HepG2 (cell line): ENCODE results near the gene NRSN2. TPM values are rescaled to one million over a fixed set of nuclear protein-coding genes. Genes with fewer than 3 reads are reported as not detected.

Experiments used
- ARHGAP35 ChIP-seq: sonication (generic); formaldehyde crosslinking; IDR thresholded peaks from 2 replicates; pipeline ENCODE4 v1.9.0; 2022; ENCODE audit warnings: mild to moderate bottlenecking, inconsistent platforms, moderate library complexity, missing genetic modification reagents, borderline replicate concordance
- CCAR2 ChIP-seq: fragments of 200-400 bp; formaldehyde crosslinking; optimal IDR thresholded peaks from 2 replicates; pipeline ENCODE3; 2018; ENCODE audit warnings: low read depth, mild to moderate bottlenecking, low read length, moderate library complexity
- GTF2F1 ChIP-seq: fragments of 150-350 bp; IDR thresholded peaks from 2 replicates; pipeline ENCODE4 v1.6.1; 2014; ENCODE audit warnings: low read length
- IKZF4 ChIP-seq: sonication (generic); formaldehyde crosslinking; IDR thresholded peaks from 2 replicates; pipeline ENCODE4 v1.5.1; 2020; ENCODE audit warnings: borderline replicate concordance, mild to moderate bottlenecking, low read depth, missing genetic modification reagents; ENCODE audit errors: not compliant biosample characterization
- POLR2A ChIP-seq, 2 experiments: IDR thresholded peaks; 2 replicates each; pipeline ENCODE4 v1.6.1; 2011; ENCODE audit warnings: low read depth in 2 of 2, low read length in 2 of 2, mild to moderate bottlenecking in 1 of 2, moderate library complexity in 1 of 2; ENCODE audit not compliant: insufficient read depth in 1 of 2
- RFX1 ChIP-seq: fragments of 450-650 bp; IDR thresholded peaks from 2 replicates; pipeline ENCODE4 v1.6.1; 2017
- SAP130 ChIP-seq: IDR thresholded peaks from 2 replicates; pipeline ENCODE4 v1.6.1; 2016; ENCODE audit warnings: low read depth
- TBX2 ChIP-seq: sonication (generic); formaldehyde crosslinking; IDR thresholded peaks from 2 replicates; pipeline ENCODE4 v1.5.0; 2020; ENCODE audit warnings: missing genetic modification reagents, mild to moderate bottlenecking, borderline replicate concordance
- ZFAT ChIP-seq: sonication (generic); formaldehyde crosslinking; conservative IDR thresholded peaks from 2 replicates; pipeline ENCODE4 v1.8.1; 2023; ENCODE audit warnings: missing genetic modification reagents, inconsistent platforms
- ZKSCAN1 ChIP-seq: fragments of 150-350 bp; IDR thresholded peaks from 2 replicates; pipeline ENCODE4 v1.6.1; 2014; ENCODE audit warnings: low read length
- ZNF280B ChIP-seq: sonication (generic); formaldehyde crosslinking; IDR thresholded peaks from 2 replicates; pipeline ENCODE4 v1.5.0; 2020; ENCODE audit warnings: missing genetic modification reagents, mild to moderate bottlenecking, borderline replicate concordance
- ZNF367 ChIP-seq: sonication (generic); formaldehyde crosslinking; IDR thresholded peaks from 2 replicates; pipeline ENCODE4 v1.4.0; 2020; ENCODE audit warnings: missing genetic modification reagents, borderline replicate concordance
- ZNF713 ChIP-seq: sonication (generic); formaldehyde crosslinking; IDR thresholded peaks from 2 replicates; pipeline ENCODE4 v1.4.0; 2020; ENCODE audit warnings: mild to moderate bottlenecking, missing genetic modification reagents
- ZNF772 ChIP-seq: sonication (generic); formaldehyde crosslinking; IDR thresholded peaks from 2 replicates; pipeline ENCODE4 v1.5.0; 2020; ENCODE audit warnings: mild to moderate bottlenecking, missing genetic modification reagents
- polyA plus RNA-seq, 8 experiments: library from polyadenylated mRNA; depleted of rRNA in 3 of 8; stranded (reverse) in 7 of 8; unstranded in 1 of 8; fragments of >200 nt; fragmentation: Illumina TruSeq in 4 of 8; extraction: Trizol in 4 of 8; gene quantifications; 2 replicates each; pipeline versions ENCODE4 v1.2.1 to v1.2.3, GENCODE V29; 2011 to 2016; ENCODE audit warnings: low read depth in 4 of 8, missing spikeins in 1 of 8, mixed read lengths in 1 of 8; ENCODE audit not compliant: insufficient read depth in 1 of 8
- total RNA-seq, 5 experiments: library from RNA; depleted of rRNA; stranded (reverse); fragments of >200 nt; fragmentation: Illumina TruSeq; extraction: Trizol; gene quantifications; 2 replicates each; pipeline ENCODE4 v1.2.3, GENCODE V29; 2016; ENCODE audit warnings: low read depth in 1 of 5
- TF ChIP-seq, protein P1 (sequence below): sonication (generic); formaldehyde crosslinking; IDR thresholded peaks from 2 replicates; pipeline ENCODE4 v1.8.1; 2022; ENCODE audit warnings: low read depth, mild to moderate bottlenecking, missing genetic modification reagents
- TF ChIP-seq, protein P2 (sequence below): sonication (generic); formaldehyde crosslinking; IDR thresholded peaks from 2 replicates; pipeline ENCODE4 v1.5.0; 2020; ENCODE audit warnings: missing genetic modification reagents
- TF ChIP-seq, protein P3 (sequence below): sonication (generic); formaldehyde crosslinking; IDR thresholded peaks from 2 replicates; pipeline ENCODE4 v1.4.0; 2020; ENCODE audit warnings: missing genetic modification reagents; ENCODE audit errors: not compliant biosample characterization
- TF ChIP-seq, protein P4 (sequence below): sonication (generic); formaldehyde crosslinking; IDR thresholded peaks from 2 replicates; pipeline ENCODE4 v1.4.0; 2020; ENCODE audit warnings: missing genetic modification reagents

NRSN2 gene
- total and polyA plus RNA-seq, 2 of the 13 experiments (the other 11 are each of a cell fraction or from before 2014, with no cell fraction given) = 32.3 to 49.4 TPM

- TF ChIP-seq, protein P1, sequence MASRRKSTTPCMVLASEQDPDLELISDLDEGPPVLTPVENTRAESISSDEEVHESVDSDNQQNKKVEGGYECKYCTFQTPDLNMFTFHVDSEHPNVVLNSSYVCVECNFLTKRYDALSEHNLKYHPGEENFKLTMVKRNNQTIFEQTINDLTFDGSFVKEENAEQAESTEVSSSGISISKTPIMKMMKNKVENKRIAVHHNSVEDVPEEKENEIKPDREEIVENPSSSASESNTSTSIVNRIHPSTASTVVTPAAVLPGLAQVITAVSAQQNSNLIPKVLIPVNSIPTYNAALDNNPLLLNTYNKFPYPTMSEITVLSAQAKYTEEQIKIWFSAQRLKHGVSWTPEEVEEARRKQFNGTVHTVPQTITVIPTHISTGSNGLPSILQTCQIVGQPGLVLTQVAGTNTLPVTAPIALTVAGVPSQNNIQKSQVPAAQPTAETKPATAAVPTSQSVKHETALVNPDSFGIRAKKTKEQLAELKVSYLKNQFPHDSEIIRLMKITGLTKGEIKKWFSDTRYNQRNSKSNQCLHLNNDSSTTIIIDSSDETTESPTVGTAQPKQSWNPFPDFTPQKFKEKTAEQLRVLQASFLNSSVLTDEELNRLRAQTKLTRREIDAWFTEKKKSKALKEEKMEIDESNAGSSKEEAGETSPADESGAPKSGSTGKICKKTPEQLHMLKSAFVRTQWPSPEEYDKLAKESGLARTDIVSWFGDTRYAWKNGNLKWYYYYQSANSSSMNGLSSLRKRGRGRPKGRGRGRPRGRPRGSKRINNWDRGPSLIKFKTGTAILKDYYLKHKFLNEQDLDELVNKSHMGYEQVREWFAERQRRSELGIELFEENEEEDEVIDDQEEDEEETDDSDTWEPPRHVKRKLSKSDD (CRISPR knock-in tag) = no peak
- TF ChIP-seq ZNF772 (CRISPR knock-in tag) = no peak; the same call in 1 of the 2 replicates
- TF ChIP-seq ZFAT (CRISPR knock-in tag) = no peak
- no peak for TF ChIP-seq TBX2 (CRISPR knock-in tag)
- TF ChIP-seq GTF2F1 = no peak
- TF ChIP-seq ZNF713 (CRISPR knock-in tag) = no peak
- TF ChIP-seq, protein P2, sequence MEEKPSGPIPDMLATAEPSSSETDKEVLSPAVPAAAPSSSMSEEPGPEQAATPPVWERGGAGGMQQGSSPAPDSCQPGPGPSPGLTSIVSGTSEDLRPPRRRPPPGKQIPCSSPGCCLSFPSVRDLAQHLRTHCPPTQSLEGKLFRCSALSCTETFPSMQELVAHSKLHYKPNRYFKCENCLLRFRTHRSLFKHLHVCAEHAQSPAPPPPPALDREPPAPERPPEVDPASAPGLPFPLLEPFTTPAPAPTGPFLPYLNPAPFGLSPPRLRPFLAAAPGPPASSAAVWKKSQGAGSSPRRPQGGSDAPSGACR (CRISPR knock-in tag) = no peak
- no peak for TF ChIP-seq SAP130 (CRISPR knock-in tag)
- no peak for TF ChIP-seq ZKSCAN1
- TF ChIP-seq CCAR2 = no peak
- no peak; the same call in 1 of the 2 replicates for TF ChIP-seq ZNF367 (CRISPR knock-in tag)
- peak; percentile 85 for TF ChIP-seq IKZF4 (CRISPR knock-in tag)
- peak; percentile 56; the same call in 1 of the 2 replicates for TF ChIP-seq ZNF280B (CRISPR knock-in tag)
- peak in 1 of 2 experiments; percentile 60; a peak in 1 of 4 replicates for TF ChIP-seq POLR2A (IDR thresholded peaks at IDR 0.05; ENCODE audit: insufficient read depth in 1 of 2, low read depth in 2 of 2, low read length in 2 of 2)
- TF ChIP-seq, protein P3, sequence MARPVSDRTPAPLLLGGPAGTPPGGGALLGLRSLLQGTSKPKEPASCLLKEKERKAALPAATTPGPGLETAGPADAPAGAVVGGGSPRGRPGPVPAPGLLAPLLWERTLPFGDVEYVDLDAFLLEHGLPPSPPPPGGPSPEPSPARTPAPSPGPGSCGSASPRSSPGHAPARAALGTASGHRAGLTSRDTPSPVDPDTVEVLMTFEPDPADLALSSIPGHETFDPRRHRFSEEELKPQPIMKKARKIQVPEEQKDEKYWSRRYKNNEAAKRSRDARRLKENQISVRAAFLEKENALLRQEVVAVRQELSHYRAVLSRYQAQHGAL = no peak
- TF ChIP-seq RFX1 = no peak
- TF ChIP-seq ARHGAP35 (CRISPR knock-in tag) = peak; percentile 35; the same call in 1 of the 2 replicates
- TF ChIP-seq, protein P4, sequence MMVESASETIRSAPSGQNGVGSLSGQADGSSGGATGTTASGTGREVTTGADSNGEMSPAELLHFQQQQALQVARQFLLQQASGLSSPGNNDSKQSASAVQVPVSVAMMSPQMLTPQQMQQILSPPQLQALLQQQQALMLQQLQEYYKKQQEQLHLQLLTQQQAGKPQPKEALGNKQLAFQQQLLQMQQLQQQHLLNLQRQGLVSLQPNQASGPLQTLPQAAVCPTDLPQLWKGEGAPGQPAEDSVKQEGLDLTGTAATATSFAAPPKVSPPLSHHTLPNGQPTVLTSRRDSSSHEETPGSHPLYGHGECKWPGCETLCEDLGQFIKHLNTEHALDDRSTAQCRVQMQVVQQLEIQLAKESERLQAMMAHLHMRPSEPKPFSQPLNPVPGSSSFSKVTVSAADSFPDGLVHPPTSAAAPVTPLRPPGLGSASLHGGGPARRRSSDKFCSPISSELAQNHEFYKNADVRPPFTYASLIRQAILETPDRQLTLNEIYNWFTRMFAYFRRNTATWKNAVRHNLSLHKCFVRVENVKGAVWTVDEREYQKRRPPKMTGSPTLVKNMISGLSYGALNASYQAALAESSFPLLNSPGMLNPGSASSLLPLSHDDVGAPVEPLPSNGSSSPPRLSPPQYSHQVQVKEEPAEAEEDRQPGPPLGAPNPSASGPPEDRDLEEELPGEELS (CRISPR knock-in tag) = 0 out of 2 replicates have a peak, but pooled peaks have one; percentile 25
Observed at GRCh38 chr20:326645-327185, 20.2 kb upstream of the NRSN2 start (continued).
